ENCODE data around the gene LGALS7. TPM values are rescaled to one million over a fixed set of nuclear protein-coding genes. Genes with fewer than 3 reads are reported as not detected.
"Not testable (repeated sequence)": the region's sequence is repeated elsewhere in the genome, so short reads cannot be mapped to it uniquely, and the experiment has no call there.

The LGALS7 gene
- total and polyA plus RNA-seq, 2 of the 4 experiments (the other 2 are of a cell fraction), result not detected

DNA sequence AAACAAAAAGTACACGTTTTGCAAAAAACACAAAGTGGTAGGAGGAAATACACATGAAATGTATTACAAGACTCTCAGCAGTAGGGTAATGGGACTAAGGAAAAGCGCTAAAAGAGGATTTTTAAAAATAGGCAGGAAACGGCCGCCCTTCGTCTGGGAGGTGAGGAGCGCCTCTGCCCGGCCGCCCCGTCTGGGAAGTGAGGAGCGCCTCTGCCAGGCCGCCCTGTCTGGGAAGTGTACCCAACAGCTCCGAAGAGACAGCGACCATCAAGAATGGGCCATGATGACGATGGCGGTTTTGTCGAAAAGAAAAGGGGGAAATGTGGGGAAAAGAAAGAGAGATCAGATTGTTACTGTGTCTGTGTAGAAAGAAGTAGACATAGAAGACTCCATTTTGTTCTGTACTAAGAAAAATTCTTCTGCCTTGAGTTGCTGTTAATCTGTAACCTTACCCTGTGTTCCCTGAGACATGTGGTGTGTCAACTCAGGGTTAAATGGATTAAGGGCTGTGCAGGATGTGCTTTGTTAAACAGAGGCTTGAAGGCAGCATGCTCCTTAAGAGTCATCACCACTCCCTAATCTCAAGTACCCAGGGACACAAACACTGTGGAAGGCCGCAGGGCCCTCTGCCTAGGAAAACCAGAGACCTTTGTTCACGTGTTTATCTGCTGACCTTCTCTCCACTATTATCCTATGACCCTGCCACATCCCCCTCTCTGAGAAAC, 34.2 kb upstream of the LGALS7 start:
- H2BK120ac ChIP-seq (ENCODE audit: low read depth, low read length); intact Hi-C loops (cut with micrococcal nuclease); H3K4me3 ChIP-seq (ENCODE audit: insufficient read depth, low read depth, low read length); H2BK5ac ChIP-seq (ENCODE audit: low read depth, low read length, poor library complexity, severe bottlenecking); H4K91ac ChIP-seq (ENCODE audit: insufficient read depth, low read depth, low read length); H4K5ac ChIP-seq (ENCODE audit: low read depth, low read length); H3K4ac ChIP-seq (ENCODE audit: low read depth, low read length); H3K36me3 ChIP-seq (ENCODE audit: control insufficient read depth, insufficient read depth, low read length); POLR2A ChIA-PET (ENCODE audit: unreplicated experiment); dilution Hi-C loops (cut with HindIII; ENCODE audit: low sequenced_read_pairs, unreplicated experiment); H3K27ac ChIP-seq (ENCODE audit: insufficient read depth, low read length); H3K79me1 ChIP-seq (ENCODE audit: low read depth in 1 of 2, low read length in 2 of 2); H2BK20ac ChIP-seq (ENCODE audit: low read depth, low read length); in situ Hi-C loops (cut with MboI; ENCODE audit: low sequenced_read_pairs); H3K9me3 ChIP-seq (ENCODE audit: control insufficient read depth, insufficient read depth, low read length); BruUV-seq (replicated peaks); ATAC-seq (ENCODE audit: low read depth); H3K27me3 ChIP-seq (ENCODE audit: control insufficient read depth, insufficient read depth, low read length); H2BK15ac ChIP-seq (ENCODE audit: low read depth, low read length); H4K8ac ChIP-seq (ENCODE audit: low read depth in 2 of 2, low read length in 2 of 2); H2AK9ac ChIP-seq (replicated peaks; ENCODE audit: low read depth, low read length, poor library complexity); H3K9me1 ChIP-seq (ENCODE audit: insufficient read depth, low read length); H2AFZ ChIP-seq (replicated peaks; ENCODE audit: low read length, poor library complexity); H3K23ac ChIP-seq (ENCODE audit: low read depth, low read length); H4K20me1 ChIP-seq (ENCODE audit: insufficient read depth, low read length); H3K56ac ChIP-seq (ENCODE audit: extremely low read depth, insufficient read depth, low read length); H2AK5ac ChIP-seq (ENCODE audit: low read depth, low read length); H3K9ac ChIP-seq (ENCODE audit: low read depth, low read length); H3K4me1 ChIP-seq (ENCODE audit: control insufficient read depth, insufficient read depth, low read length); H3K18ac ChIP-seq (ENCODE audit: low read depth, low read length); H3K14ac ChIP-seq (replicated peaks; ENCODE audit: low read depth, low read length); H3K4me2 ChIP-seq (ENCODE audit: low read depth, low read length): not testable (repeated sequence)
- CTCF ChIA-PET, result interaction anchor here (0.7 kb wide), 1 partner anchor 160 kb away, joined by 4 read pairs; the partner anchor contains the start of gene ACTN4
- WGBS, 2 experiments (ENCODE audit: extremely low coverage in 2 of 2, insufficient read length in 1 of 2), result 83% methylated on average over 1 of the region's 18 CpGs; no CpG with 5 or more reads in 1 of the 2 experiments
- peak; percentile 46 for DNase-seq
